H1 (cell line): ENCODE data around the gene POP7. TPM values are rescaled to one million over a fixed set of nuclear protein-coding genes. Genes with fewer than 3 reads are reported as not detected.

ENCODE experiments used
- CTCF ChIA-PET: fragments of 300-600 bp; sonication (Branson Sonifier 250); formaldehyde crosslinking; loops from one replicate; lab custom pipeline; 2021; ENCODE audit not compliant: partially characterized antibody; lab: Charles Lee
- POLR2A ChIA-PET: fragments of 300-600 bp; sonication (Branson Sonifier 250); formaldehyde crosslinking; loops from one replicate; lab custom pipeline; 2021; ENCODE audit warnings: inconsistent platforms; ENCODE audit not compliant: partially characterized antibody; lab: Charles Lee
- DNase-seq, 2 experiments: peaks; one replicate each; pipeline versions ENCODE4 v3.0.0 to v3.0.0-alpha.2; 2010 to 2022; ENCODE audit warnings: low spot score in 2 of 2, low read depth in 1 of 2, mixed read lengths in 1 of 2
- FAIRE-seq: peaks from 2 replicates; lab custom pipeline; 2011; peaks lifted over from hg19 to GRCh38; lab: Jason Lieb, UNC
- H2AFZ ChIP-seq: 2 replicates; pipeline ENCODE4 v1.8.1; 2012; ENCODE audit warnings: low read length, inconsistent platforms
- H2AK5ac ChIP-seq: 2 replicates; pipeline ENCODE4 v1.6.1; 2013; ENCODE audit warnings: low read depth, low read length
- H2BK120ac ChIP-seq: replicated peaks from 2 replicates; pipeline ENCODE3; 2013; ENCODE audit warnings: low read depth, low read length, inconsistent platforms
- H2BK12ac ChIP-seq: 2 replicates; pipeline ENCODE4 v1.6.1; 2013; ENCODE audit warnings: low read depth, low read length
- H2BK15ac ChIP-seq: 2 replicates; pipeline ENCODE4 v1.6.1; 2013; ENCODE audit warnings: low read length
- H2BK20ac ChIP-seq: 2 replicates; pipeline ENCODE4 v1.6.1; 2013; ENCODE audit warnings: low read length
- H2BK5ac ChIP-seq: 2 replicates; pipeline ENCODE4 v1.6.1; 2013; ENCODE audit warnings: low read depth, low read length
- H3K14ac ChIP-seq: 2 replicates; pipeline ENCODE4 v1.6.1; 2013; ENCODE audit warnings: inconsistent platforms; ENCODE audit not compliant: insufficient read length
- H3K18ac ChIP-seq: 2 replicates; pipeline ENCODE4 v1.6.1; 2013; ENCODE audit warnings: low read length; ENCODE audit errors: extremely low read depth
- H3K23ac ChIP-seq: 2 replicates; pipeline ENCODE4 v1.6.1; 2013; ENCODE audit warnings: inconsistent platforms; ENCODE audit not compliant: insufficient read length
- H3K23me2 ChIP-seq: 2 replicates; pipeline ENCODE4 v1.6.1; 2013; ENCODE audit warnings: low read depth, low read length
- H3K27ac ChIP-seq: 2 replicates; pipeline ENCODE4 v1.6.1; 2011; ENCODE audit warnings: low read depth, low read length, inconsistent platforms
- H3K27me3 ChIP-seq, 4 experiments: replicated peaks in 1 of 4; 1 replicate in 1 of 4; 2 replicates in 3 of 4; pipeline versions ENCODE4 v1.6.1 to v1.8.1; 2011 to 2013; ENCODE audit warnings: low read length in 3 of 4, mild to moderate bottlenecking in 3 of 4, inconsistent platforms in 2 of 4, mixed read lengths in 2 of 4, moderate library complexity in 1 of 4; ENCODE audit not compliant: control insufficient read depth in 3 of 4, insufficient read depth in 3 of 4; ENCODE audit errors: extremely low read depth in 1 of 4
- H3K36me3 ChIP-seq, 4 experiments: 2 replicates each; pipeline versions ENCODE4 v1.6.1 to v1.8.1; 2011 to 2013; ENCODE audit warnings: mild to moderate bottlenecking in 4 of 4, low read length in 3 of 4, moderate library complexity in 2 of 4, control low read depth in 1 of 4, inconsistent platforms in 1 of 4; ENCODE audit not compliant: insufficient read depth in 4 of 4, control insufficient read depth in 2 of 4
- H3K4ac ChIP-seq: replicated peaks from 2 replicates; pipeline ENCODE3; 2013; ENCODE audit warnings: low read length, low read depth, mixed read lengths, inconsistent platforms; ENCODE audit not compliant: insufficient read length
- H3K4me1 ChIP-seq, 4 experiments: replicated peaks in 1 of 4; 1 replicate in 1 of 4; 2 replicates in 3 of 4; pipeline versions ENCODE4 v1.6.1 to v1.8.1; 2011 to 2013; ENCODE audit warnings: low read length in 3 of 4, inconsistent platforms in 2 of 4, mixed read lengths in 1 of 4; ENCODE audit not compliant: insufficient read depth in 4 of 4, control insufficient read depth in 3 of 4
- H3K4me2 ChIP-seq, 2 experiments: 2 replicates each; pipeline versions ENCODE4 v1.6.1 to v1.8.1; 2011 to 2013; ENCODE audit warnings: low read depth in 2 of 2, low read length in 2 of 2, control low read depth in 1 of 2, inconsistent platforms in 1 of 2, mild to moderate bottlenecking in 1 of 2; ENCODE audit not compliant: insufficient read depth in 1 of 2
- H3K4me3 ChIP-seq, 4 experiments: fragments of 200-600, 300-600 bp in 1 of 4; sonication (generic), shearing (Covaris generic), sonication (Bioruptor Twin) in 1 of 4; 2 replicates each; pipeline versions ENCODE4 v1.5.1 to v1.8.1; 2011 to 2016; ENCODE audit warnings: low read length in 4 of 4, low read depth in 3 of 4, control low read depth in 2 of 4, inconsistent platforms in 2 of 4, mild to moderate bottlenecking in 2 of 4, mixed read lengths in 1 of 4, moderate library complexity in 1 of 4; ENCODE audit not compliant: insufficient read depth in 2 of 4; ENCODE audit errors: extremely low read depth in 1 of 4
- H3K56ac ChIP-seq: replicated peaks from 2 replicates; pipeline ENCODE3; 2013; ENCODE audit warnings: low read depth, mild to moderate bottlenecking, mixed read lengths, low read length, inconsistent platforms; ENCODE audit not compliant: insufficient read length
- H3K79me1 ChIP-seq: 2 replicates; pipeline ENCODE4 v1.6.1; 2013; ENCODE audit warnings: low read depth, low read length, control low read depth
- H3K79me2 ChIP-seq, 2 experiments: 2 replicates each; pipeline versions ENCODE4 v1.6.1 to v1.8.1; 2012 to 2013; ENCODE audit warnings: low read length in 2 of 2, mild to moderate bottlenecking in 2 of 2, inconsistent platforms in 1 of 2; ENCODE audit not compliant: insufficient read depth in 2 of 2, control insufficient read depth in 1 of 2
- H3K9ac ChIP-seq, 4 experiments: replicated peaks in 1 of 4; 1 replicate in 1 of 4; 2 replicates in 3 of 4; pipeline versions ENCODE4 v1.6.1 to v1.8.1; 2011 to 2013; ENCODE audit warnings: low read depth in 3 of 4, low read length in 3 of 4, control low read depth in 2 of 4, mild to moderate bottlenecking in 2 of 4, moderate library complexity in 2 of 4, inconsistent platforms in 1 of 4; ENCODE audit errors: extremely low read depth in 1 of 4
- H3K9me3 ChIP-seq, 2 experiments: 2 replicates each; pipeline versions ENCODE4 v1.6.1 to v1.8.1; 2012 to 2013; ENCODE audit warnings: mild to moderate bottlenecking in 2 of 2, moderate library complexity in 2 of 2, control low read depth in 1 of 2, inconsistent platforms in 1 of 2, low read depth in 1 of 2, low read length in 1 of 2, mixed read lengths in 1 of 2; ENCODE audit not compliant: insufficient read depth in 2 of 2
- H4K20me1 ChIP-seq, 2 experiments: replicated peaks in 1 of 2; 2 replicates each; pipeline versions ENCODE3 to v1.8.1; 2011 to 2013; ENCODE audit warnings: inconsistent platforms in 2 of 2, low read length in 2 of 2, mild to moderate bottlenecking in 1 of 2; ENCODE audit not compliant: insufficient read depth in 2 of 2, control insufficient read depth in 1 of 2
- H4K5ac ChIP-seq: 2 replicates; pipeline ENCODE4 v1.6.1; 2013; ENCODE audit warnings: low read length, low read depth, mixed read lengths, inconsistent platforms; ENCODE audit not compliant: insufficient read length
- H4K8ac ChIP-seq: 2 replicates; pipeline ENCODE4 v1.8.0; 2013; ENCODE audit warnings: mild to moderate bottlenecking, moderate library complexity, low read length, inconsistent platforms; ENCODE audit not compliant: insufficient read depth; ENCODE audit errors: extremely low read depth
- H4K91ac ChIP-seq: replicated peaks from 2 replicates; pipeline ENCODE3; 2013; ENCODE audit warnings: low read length, mixed read lengths, inconsistent platforms; ENCODE audit not compliant: insufficient read length
- KDM5A ChIP-seq: fragments of 200-600 bp; IDR thresholded peaks from 2 replicates; pipeline ENCODE4 v1.7.1; 2012; ENCODE audit warnings: mild to moderate bottlenecking, low read length, inconsistent platforms, mixed read lengths
- POLR2AphosphoS5 ChIP-seq: IDR thresholded peaks from 2 replicates; pipeline ENCODE4 v1.6.1; 2011; ENCODE audit warnings: low read depth, low read length
- SIX5 ChIP-seq: IDR thresholded peaks from 2 replicates; pipeline ENCODE4 v1.6.1; 2011; ENCODE audit warnings: mild to moderate bottlenecking, low read depth, low read length
- WGBS, 2 experiments: shearing (Covaris generic) in 1 of 2; methylation state at CpG; one replicate each; pipeline versions ENCODE4 v1.1.6 to v1.1.7; 2013 to 2015; ENCODE audit warnings: low lambda C conversion rate in 2 of 2, mixed read lengths in 2 of 2, inconsistent platforms in 1 of 2, low coverage in 1 of 2, missing lambda C conversion rate in 1 of 2; ENCODE audit not compliant: insufficient replicate concordance in 2 of 2, insufficient coverage in 1 of 2, insufficient read length in 1 of 2; ENCODE audit errors: extremely low coverage in 1 of 2, missing lambda C conversion rate in 1 of 2; 5-methylcytosine and 5-hydroxymethylcytosine counted together
- polyA plus RNA-seq, 7 experiments: library from polyadenylated mRNA; depleted of rRNA in 3 of 7; stranded (reverse) in 5 of 7; unstranded in 2 of 7; fragments of >200 nt in 5 of 7; fragments of 200-250 nt in 2 of 7; gene quantifications; 1 replicate in 5 of 7; 2 replicates in 1 of 7; 4 replicates in 1 of 7; pipeline versions ENCODE4 v1.2.1 to v1.2.3, GENCODE V29; 2011 to 2013; ENCODE audit warnings: missing spikeins in 2 of 7, mixed read lengths in 2 of 7
- total RNA-seq: library from RNA; stranded (reverse); fragmentation: NEBNext Ultra II Directional; extraction: Animal tissue kit (Norgen Biotek cat#: 25700); gene quantifications from 2 replicates; pipeline ENCODE4 v1.2.1, GENCODE V29; 2021

POP7 gene
- total and polyA plus RNA-seq, 2 of the 8 experiments (the other 6 are each of a cell fraction or from before 2014, with no cell fraction given), result 92.5 to 135 TPM

- no peak overlapping the region for H4K91ac ChIP-seq
- no peak overlapping the region for H3K14ac ChIP-seq
- no peak overlapping the region for H3K18ac ChIP-seq
- no peak overlapping the region for H2AK5ac ChIP-seq
- 91% methylated on average over 18 of the region's 18 CpGs; no CpG with 5 or more reads in 1 of the 2 experiments for WGBS, 2 experiments
- POLR2A ChIA-PET, result interaction anchor here (0.5 to 10.3 kb wide), 17 partner anchors 8 to 311 kb away, joined by 3 to 257 read pairs (median 3); partner anchors contain the start of genes FBXO24, GIGYF1, MOSPD3 and POP7
- no peak overlapping the region for H3K4me2 ChIP-seq
- no peak overlapping the region for H2BK12ac ChIP-seq
- no peak for TF ChIP-seq SIX5
- peak; percentile 39 for TF ChIP-seq POLR2AphosphoS5
- TF ChIP-seq KDM5A, result no peak
- no peak overlapping the region for H2BK120ac ChIP-seq
- no peak overlapping the region for H3K56ac ChIP-seq
- H3K4me3 ChIP-seq, result no peak overlapping the region
- H3K4me1 ChIP-seq, result peaks cover 0 to 7% (median 4%) of the 10 kb centered on the region in 4 experiments; a peak in 6 of 7 replicates
- H4K20me1 ChIP-seq, result peaks cover 13 to 38% of the 10 kb centered on the region in 2 experiments
- no peak overlapping the region for H2BK20ac ChIP-seq
- peaks cover 3% of the 10 kb centered on the region for H3K79me1 ChIP-seq
- H2BK15ac ChIP-seq, result no peak overlapping the region
- no peak overlapping the region for H4K5ac ChIP-seq
- no peak for DNase-seq
- CTCF ChIA-PET, result interaction anchor here (0.9 to 20.7 kb wide), 12 partner anchors 12 to 119 kb away, joined by 3 to 254 read pairs (median 4); partner anchors contain the start of genes GIGYF1 and POP7
- H3K27ac ChIP-seq, result no peak overlapping the region; the same call in 1 of the 2 replicates
- H4K8ac ChIP-seq, result peak overlapping the region; percentile 36; the same call in 1 of the 2 replicates
- no peaks in the 10 kb centered on the region; the same call in 1 of the 2 replicates for H3K23me2 ChIP-seq
- H3K4ac ChIP-seq, result no peak overlapping the region
- no peak overlapping the region for H2BK5ac ChIP-seq
- H3K9me3 ChIP-seq, result no peaks in the 10 kb centered on the region
- 0 out of 4 replicates have a peak, but pooled peaks cover 0 to 3% of the 10 kb centered on the region in 2 experiments for H3K79me2 ChIP-seq
- FAIRE-seq, result no peak
- H3K23ac ChIP-seq, result no peak overlapping the region
- H3K9ac ChIP-seq, result no peak overlapping the region
- H3K36me3 ChIP-seq, result peaks cover 34 to 89% (median 59%) of the 10 kb centered on the region in 4 experiments
- H3K27me3 ChIP-seq, result no peaks in the 10 kb centered on the region
- no peak overlapping the region for H2AFZ ChIP-seq
Measured at GRCh38 chr7:100680576-100681271, 25.2 kb upstream of the POP7 start.
